ENCODE results near the gene DLK1. TPM values are rescaled to one million over a fixed set of nuclear protein-coding genes. Genes with fewer than 3 reads are reported as not detected.

Gene DLK1
- total and polyA plus RNA-seq, 2 of the 4 experiments (the other 2 are of a cell fraction), result under 0.01 to 0.07 TPM

GRCh38 chr14:100769035-100769939 lies 42.6 kb downstream of the DLK1 start:
- no peak overlapping the region for H2BK15ac ChIP-seq (ENCODE audit: low read depth, low read length)
- H2AK5ac ChIP-seq (ENCODE audit: low read depth, low read length), result no peak overlapping the region
- H3K36me3 ChIP-seq (ENCODE audit: control insufficient read depth, insufficient read depth, low read length), result no peaks in the 10 kb centered on the region
- H3K56ac ChIP-seq (ENCODE audit: extremely low read depth, insufficient read depth, low read length), result no peak overlapping the region
- no peak overlapping the region for H3K18ac ChIP-seq (ENCODE audit: low read depth, low read length)
- intact Hi-C loops (cut with micrococcal nuclease) (no loop called here), dilution Hi-C loops (cut with HindIII; ENCODE audit: low sequenced_read_pairs, unreplicated experiment) (no loop called here), in situ Hi-C loops (cut with MboI; ENCODE audit: low sequenced_read_pairs) (no loop called here)
- H2AFZ ChIP-seq (replicated peaks; ENCODE audit: low read length, poor library complexity), result peak overlapping the region; percentile 28
- no peak overlapping the region for H3K9ac ChIP-seq (ENCODE audit: low read depth, low read length)
- ATAC-seq (ENCODE audit: low read depth) (no peak), DNase-seq (no peak)
- no peak overlapping the region for H3K27ac ChIP-seq (ENCODE audit: insufficient read depth, low read length)
- 75% methylated on average over 25 of the region's 32 CpGs; no CpG with 5 or more reads in 1 of the 2 experiments for WGBS, 2 experiments (ENCODE audit: extremely low coverage in 2 of 2, insufficient read length in 1 of 2)
- no peak overlapping the region for H2BK5ac ChIP-seq (ENCODE audit: low read depth, low read length, poor library complexity, severe bottlenecking)
- BruUV-seq (replicated peaks), result no TSS peak
- no peaks in the 10 kb centered on the region; the same call in 1 of the 2 replicates for H3K9me1 ChIP-seq (ENCODE audit: insufficient read depth, low read length)
- H4K91ac ChIP-seq (ENCODE audit: insufficient read depth, low read depth, low read length), result no peak overlapping the region
- H4K8ac ChIP-seq (ENCODE audit: low read depth in 2 of 2, low read length in 2 of 2), result no peak overlapping the region
- H4K5ac ChIP-seq (ENCODE audit: low read depth, low read length), result no peak overlapping the region
- H4K20me1 ChIP-seq (ENCODE audit: insufficient read depth, low read length), result no peaks in the 10 kb centered on the region
- ChIA-PET CTCF (no interaction called here), POLR2A (ENCODE audit: unreplicated experiment) (no interaction called here)
- H3K79me1 ChIP-seq (ENCODE audit: low read depth in 1 of 2, low read length in 2 of 2), result no peaks in the 10 kb centered on the region
- no peaks in the 10 kb centered on the region for H3K4me1 ChIP-seq (ENCODE audit: control insufficient read depth, insufficient read depth, low read length)
- H3K4me3 ChIP-seq (ENCODE audit: insufficient read depth, low read depth, low read length), result no peak overlapping the region
- peaks cover 10% of the 10 kb centered on the region for H3K9me3 ChIP-seq (ENCODE audit: control insufficient read depth, insufficient read depth, low read length)
- H3K23ac ChIP-seq (ENCODE audit: low read depth, low read length), result no peak overlapping the region
- H3K14ac ChIP-seq (replicated peaks; ENCODE audit: low read depth, low read length), result no peak overlapping the region
- TF ChIP-seq, protein P1, sequence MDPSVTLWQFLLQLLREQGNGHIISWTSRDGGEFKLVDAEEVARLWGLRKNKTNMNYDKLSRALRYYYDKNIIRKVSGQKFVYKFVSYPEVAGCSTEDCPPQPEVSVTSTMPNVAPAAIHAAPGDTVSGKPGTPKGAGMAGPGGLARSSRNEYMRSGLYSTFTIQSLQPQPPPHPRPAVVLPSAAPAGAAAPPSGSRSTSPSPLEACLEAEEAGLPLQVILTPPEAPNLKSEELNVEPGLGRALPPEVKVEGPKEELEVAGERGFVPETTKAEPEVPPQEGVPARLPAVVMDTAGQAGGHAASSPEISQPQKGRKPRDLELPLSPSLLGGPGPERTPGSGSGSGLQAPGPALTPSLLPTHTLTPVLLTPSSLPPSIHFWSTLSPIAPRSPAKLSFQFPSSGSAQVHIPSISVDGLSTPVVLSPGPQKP (IDR thresholded peaks at IDR 0.05; ENCODE audit: borderline replicate concordance, low read depth, low read length), result no peak
- TF ChIP-seq NFE2L2 (IDR thresholded peaks at IDR 0.05; ENCODE audit: low read depth, low read length), result no peak
- no peak for TF ChIP-seq MAZ (IDR thresholded peaks at IDR 0.05; ENCODE audit: borderline replicate concordance, low read depth, low read length)
- TF ChIP-seq, protein P2, sequence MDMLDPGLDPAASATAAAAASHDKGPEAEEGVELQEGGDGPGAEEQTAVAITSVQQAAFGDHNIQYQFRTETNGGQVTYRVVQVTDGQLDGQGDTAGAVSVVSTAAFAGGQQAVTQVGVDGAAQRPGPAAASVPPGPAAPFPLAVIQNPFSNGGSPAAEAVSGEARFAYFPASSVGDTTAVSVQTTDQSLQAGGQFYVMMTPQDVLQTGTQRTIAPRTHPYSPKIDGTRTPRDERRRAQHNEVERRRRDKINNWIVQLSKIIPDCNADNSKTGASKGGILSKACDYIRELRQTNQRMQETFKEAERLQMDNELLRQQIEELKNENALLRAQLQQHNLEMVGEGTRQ (IDR thresholded peaks at IDR 0.05; ENCODE audit: low read depth, low read length), result no peak
- no peak for TF ChIP-seq RCOR1 (IDR thresholded peaks at IDR 0.05; ENCODE audit: insufficient replicate concordance, low read length)
- TF ChIP-seq POLR2A (IDR thresholded peaks at IDR 0.05; ENCODE audit: low read depth, low read length), result no peak
- TF ChIP-seq BHLHE40 (IDR thresholded peaks at IDR 0.05; ENCODE audit: low read depth, low read length), result no peak
- no peak for TF ChIP-seq CHD1 (IDR thresholded peaks at IDR 0.05; ENCODE audit: low read depth, low read length)
- TF ChIP-seq RFX5 (IDR thresholded peaks at IDR 0.05; ENCODE audit: low read depth, low read length), result no peak
- no peak for TF ChIP-seq SMC3 (IDR thresholded peaks at IDR 0.05; ENCODE audit: low read depth, low read length)
- no peak overlapping the region for H2BK20ac ChIP-seq (ENCODE audit: low read depth, low read length)
- no peak overlapping the region for H2AK9ac ChIP-seq (replicated peaks; ENCODE audit: low read depth, low read length, poor library complexity)
- no peak overlapping the region for H3K4ac ChIP-seq (ENCODE audit: low read depth, low read length)
- H3K4me2 ChIP-seq (ENCODE audit: low read depth, low read length), result no peak overlapping the region
- no peak overlapping the region for H2BK120ac ChIP-seq (ENCODE audit: low read depth, low read length)
- H3K27me3 ChIP-seq (ENCODE audit: control insufficient read depth, insufficient read depth, low read length), result peaks cover 48% of the 10 kb centered on the region
